Activated T-cell treated with anti-CD3 and anti-CD28 coated beads for 4 hours (primary cell): ENCODE data around the gene TBC1D5.
"Not testable (repeated sequence)": the region's sequence is repeated elsewhere in the genome, so short reads cannot be mapped to it uniquely, and the experiment has no call there.

Experiments used
- DNase-seq: peaks from one replicate; pipeline ENCODE4 v3.0.0-alpha.2; 2020

The TBC1D5 gene, protein sequence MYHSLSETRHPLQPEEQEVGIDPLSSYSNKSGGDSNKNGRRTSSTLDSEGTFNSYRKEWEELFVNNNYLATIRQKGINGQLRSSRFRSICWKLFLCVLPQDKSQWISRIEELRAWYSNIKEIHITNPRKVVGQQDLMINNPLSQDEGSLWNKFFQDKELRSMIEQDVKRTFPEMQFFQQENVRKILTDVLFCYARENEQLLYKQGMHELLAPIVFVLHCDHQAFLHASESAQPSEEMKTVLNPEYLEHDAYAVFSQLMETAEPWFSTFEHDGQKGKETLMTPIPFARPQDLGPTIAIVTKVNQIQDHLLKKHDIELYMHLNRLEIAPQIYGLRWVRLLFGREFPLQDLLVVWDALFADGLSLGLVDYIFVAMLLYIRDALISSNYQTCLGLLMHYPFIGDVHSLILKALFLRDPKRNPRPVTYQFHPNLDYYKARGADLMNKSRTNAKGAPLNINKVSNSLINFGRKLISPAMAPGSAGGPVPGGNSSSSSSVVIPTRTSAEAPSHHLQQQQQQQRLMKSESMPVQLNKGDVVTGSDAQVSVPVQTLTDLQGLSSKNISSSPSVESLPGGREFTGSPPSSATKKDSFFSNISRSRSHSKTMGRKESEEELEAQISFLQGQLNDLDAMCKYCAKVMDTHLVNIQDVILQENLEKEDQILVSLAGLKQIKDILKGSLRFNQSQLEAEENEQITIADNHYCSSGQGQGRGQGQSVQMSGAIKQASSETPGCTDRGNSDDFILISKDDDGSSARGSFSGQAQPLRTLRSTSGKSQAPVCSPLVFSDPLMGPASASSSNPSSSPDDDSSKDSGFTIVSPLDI

DNA sequence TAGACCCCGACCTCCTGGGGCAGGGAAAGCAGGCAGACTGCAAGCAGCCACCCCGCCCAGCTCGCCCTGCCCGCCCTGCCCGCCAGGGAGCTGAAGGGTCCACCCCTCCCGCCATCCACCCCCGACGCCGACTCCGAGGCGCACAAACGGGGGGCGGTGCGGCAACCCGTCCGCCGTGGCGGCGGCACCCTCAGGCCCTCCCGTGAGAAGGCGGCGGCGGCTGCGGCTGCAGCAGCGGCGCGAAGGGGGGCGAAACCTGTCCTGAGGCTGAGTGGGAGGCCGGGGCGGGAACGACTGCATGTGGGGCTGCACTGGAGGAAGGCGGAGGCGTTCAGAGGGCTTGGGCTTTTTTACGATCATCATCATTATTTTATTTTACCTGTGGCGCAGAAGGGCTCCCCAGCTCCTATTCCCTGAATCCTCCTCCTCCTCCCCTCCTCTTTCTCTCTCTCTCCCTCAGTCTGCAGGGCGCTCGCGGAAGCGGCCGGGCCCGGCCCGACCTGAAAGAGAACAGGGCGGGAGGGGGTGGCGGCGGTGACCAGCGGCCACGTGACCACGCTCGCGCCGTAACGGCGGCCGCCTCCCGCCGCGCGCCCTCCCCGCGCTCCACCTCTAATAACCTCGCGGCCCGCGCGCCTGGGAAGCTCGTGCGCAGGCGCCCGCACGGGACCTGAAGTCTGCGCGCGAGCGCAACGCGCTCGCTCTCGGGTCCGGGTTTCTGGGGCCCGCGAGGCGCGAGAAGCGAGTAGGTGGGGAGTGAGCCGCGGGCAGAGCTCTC, at the start of gene TBC1D5:
Gene TBC1D5, minus strand, starts transcription at position 530 of the 778 bp plus-strand sequence. CDS start 234,061 bp downstream, outside the sequence.
- peak; percentile 74 for DNase-seq

- no peak for DNase-seq
Measured at GRCh38 chr3:17783426-17783825, 41.0 kb upstream of the TBC1D5 start.

- DNase-seq: no peak
Measured at GRCh38 chr3:17782751-17783150, 40.3 kb upstream of the TBC1D5 start.

DNA sequence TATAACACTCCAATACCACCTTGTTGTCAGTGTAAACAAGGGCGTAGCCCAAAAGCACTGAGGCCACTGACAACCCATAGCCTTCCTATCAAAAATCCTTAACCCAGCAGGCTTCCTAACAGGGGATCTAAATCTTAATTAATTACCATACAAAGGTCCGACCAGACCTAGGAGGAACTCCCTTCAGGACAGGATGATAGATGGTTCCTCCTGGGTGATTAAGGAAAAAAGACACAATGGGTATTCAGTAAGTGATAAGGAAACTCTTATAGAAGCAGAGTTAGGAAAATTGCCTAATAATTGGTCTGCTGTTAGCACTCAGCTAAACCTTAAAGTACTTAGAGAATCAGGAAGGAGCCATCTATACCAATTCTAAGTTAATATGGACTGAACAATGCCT, 37.9 kb upstream of the TBC1D5 start:
- not testable (repeated sequence) for DNase-seq

- not testable (repeated sequence) for DNase-seq
Measured at GRCh38 chr3:17779304-17780250, 37.1 kb upstream of the TBC1D5 start.

GRCh38 chr3:17777326-17777725, 34.9 kb upstream of the TBC1D5 start:
- DNase-seq: not testable (repeated sequence)

DNA sequence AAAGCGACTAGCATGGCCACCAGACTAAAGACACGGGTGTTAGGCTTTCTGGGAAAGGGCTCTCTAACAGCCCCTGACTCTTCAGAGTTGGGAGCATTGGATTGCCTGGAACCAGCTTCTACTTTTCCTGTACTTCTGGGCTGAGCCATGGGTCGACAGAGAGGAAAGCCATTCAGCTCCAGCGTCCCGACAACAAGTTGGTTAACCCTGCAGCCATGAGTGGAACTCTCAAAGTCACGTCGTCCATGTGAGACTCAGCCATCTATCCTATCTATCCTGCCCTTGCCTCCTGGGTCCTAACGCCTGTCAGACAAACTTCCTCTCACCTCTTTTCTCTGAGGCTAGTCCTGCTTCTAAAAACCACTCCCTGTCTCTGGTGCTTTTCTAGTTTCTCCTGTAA, 32.6 kb upstream of the TBC1D5 start:
- no peak for DNase-seq

- not testable (repeated sequence) for DNase-seq
Measured at GRCh38 chr3:17774180-17774910, 31.9 kb upstream of the TBC1D5 start.

DNA sequence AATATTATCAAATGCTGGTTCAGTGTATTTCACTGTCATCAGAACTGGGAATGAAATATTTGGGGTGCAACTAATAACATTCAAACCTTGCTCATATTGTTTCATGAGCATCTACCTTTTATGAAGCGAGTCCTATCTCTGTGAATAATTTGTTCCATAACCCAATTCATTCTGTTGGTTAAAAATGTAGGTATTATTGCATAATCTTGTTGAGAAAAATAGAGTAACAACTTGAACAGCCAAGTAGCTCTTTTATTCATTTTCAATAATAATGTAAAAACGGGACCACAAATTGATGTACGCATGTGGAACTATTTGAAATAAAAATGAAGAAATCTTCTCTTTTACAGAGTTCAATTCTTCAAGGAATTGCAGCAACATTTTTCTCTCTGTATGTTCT, 30.1 kb upstream of the TBC1D5 start:
- no peak for DNase-seq

- DNase-seq: no peak
Measured at GRCh38 chr3:17771177-17772017, 29.0 kb upstream of the TBC1D5 start.

GRCh38 chr3:17770682-17771081, 28.3 kb upstream of the TBC1D5 start:
- no peak for DNase-seq

- DNase-seq: no peak
Measured at GRCh38 chr3:17765819-17766472, 23.5 kb upstream of the TBC1D5 start.

GRCh38 chr3:17761563-17761962, 19.1 kb upstream of the TBC1D5 start:
- DNase-seq: no peak

GRCh38 chr3:17759901-17760300, 17.5 kb upstream of the TBC1D5 start:
- DNase-seq: no peak

DNA sequence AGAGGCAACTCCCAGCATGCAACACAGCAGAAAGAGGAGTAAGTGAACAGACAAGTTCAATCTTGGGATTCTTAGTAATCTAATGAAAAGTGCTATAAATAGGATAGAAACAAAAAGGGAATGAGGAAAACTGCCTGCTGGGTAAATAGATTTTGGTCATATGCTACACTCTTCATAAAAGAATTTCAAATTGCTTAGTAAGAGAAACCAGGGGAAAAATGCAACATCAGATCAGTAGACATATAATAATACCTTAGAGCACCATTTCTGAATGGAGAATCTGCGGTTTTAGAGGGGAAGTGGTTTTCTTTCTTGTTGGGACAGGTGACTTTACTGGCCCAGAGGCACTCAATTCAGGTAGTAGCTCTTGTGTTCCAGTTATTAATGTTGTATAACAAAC, 13.4 kb upstream of the TBC1D5 start:
- no peak for DNase-seq

DNA sequence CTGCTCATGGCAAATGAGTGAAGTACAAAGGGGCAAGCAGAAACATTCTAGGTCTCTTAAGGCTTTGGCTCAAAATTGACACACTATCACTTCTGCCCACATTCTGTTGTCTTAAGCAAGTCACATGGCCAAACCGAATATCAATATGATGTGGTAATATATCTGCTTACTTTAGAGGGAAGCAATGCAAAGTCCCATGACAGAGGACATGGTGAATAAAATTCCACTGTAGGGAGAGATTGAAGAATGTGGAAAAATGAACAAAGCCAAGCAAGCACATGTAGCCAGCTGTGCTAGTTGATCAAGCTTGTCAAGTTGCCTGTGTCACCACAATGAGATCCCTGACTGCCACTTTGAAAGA, 11.2 kb upstream of the TBC1D5 start:
- no peak for DNase-seq

DNA sequence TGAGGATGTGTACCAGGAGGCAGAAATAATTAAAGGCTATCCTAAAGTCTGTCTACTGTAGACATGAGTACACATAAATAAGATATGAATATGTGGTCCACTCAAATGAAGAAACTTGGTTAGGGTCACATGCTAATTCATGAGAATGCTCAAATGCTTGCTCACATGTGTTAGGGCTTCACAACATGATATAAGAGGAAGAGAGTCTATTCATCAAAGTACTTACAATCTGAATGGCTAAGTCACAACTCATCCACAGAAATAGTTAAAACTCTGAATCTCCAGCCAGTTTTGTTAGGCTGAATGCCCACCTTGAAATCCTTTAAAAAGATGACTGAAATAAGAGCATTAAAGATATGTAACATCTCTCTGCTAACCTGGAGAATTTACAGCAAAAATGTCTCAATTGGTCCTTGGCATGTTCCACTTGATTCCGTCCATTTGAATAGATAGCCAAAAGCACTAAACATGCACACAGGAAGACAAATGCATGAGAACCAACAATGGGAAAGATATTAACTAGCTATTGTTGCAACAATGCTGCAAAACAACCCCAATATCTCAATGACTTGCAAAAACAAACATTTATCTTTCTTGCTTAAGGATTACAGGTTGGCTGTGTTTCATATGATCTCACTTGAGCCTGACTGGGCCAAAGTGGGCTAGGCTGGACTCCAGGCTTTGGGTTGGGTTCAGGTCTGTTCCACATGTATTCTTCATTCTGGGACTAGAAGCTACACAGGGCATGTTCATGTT, 10.6 kb upstream of the TBC1D5 start:
- no peak for DNase-seq

GRCh38 chr3:17752436-17752835, 10.0 kb upstream of the TBC1D5 start:
- DNase-seq: no peak

DNA sequence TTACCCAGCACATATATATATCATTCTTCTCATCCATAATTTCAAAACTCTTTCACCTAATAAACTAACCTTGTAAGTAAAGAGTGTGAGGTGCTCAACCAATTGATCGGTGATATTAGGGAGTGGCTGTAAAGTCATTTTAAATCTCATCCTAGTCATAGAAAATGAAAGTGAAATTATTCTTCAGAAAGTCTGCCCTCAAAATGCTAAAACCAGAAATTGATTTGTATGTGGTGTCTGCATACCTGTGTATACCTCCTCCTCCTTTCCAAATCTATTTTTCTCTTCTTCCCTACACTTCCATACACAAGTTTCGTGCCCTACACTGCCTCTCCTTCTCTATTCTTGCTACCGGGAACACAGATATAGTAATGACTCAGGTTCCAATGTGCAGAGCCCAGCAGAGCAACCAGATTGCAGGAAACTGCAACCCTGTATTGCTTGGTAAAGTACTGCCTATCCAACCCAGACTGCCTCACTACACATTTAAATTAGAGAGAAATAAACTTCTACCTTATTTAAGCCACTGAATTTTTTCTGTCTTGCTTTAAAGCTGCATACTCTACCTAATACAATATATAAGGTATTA, 7.4 kb upstream of the TBC1D5 start:
- no peak for DNase-seq
